Naive thymus-derived CD4-positive, alpha-beta T cell (primary cell): ENCODE measurements around the gene INPP5F. TPM values are rescaled to one million over a fixed set of nuclear protein-coding genes. Genes with fewer than 3 reads are reported as not detected.

ENCODE experiments used
- ATAC-seq: fragments of 150-1000 bp; cut with Tn5 transposase; 2 replicates; pipeline ENCODE4 v1.10.0; 2021; ENCODE audit warnings: mild to moderate bottlenecking, moderate library complexity
- CTCF ChIA-PET: fragments of 350-600 bp; sonication (Branson Sonifier 250); formaldehyde crosslinking; loops from one replicate; lab custom pipeline; 2021; ENCODE audit warnings: antibody characterized with exemption; lab: Charles Lee
- POLR2A ChIA-PET: fragments of 350-600 bp; sonication (Branson Sonifier 250); formaldehyde crosslinking; loops from one replicate; lab custom pipeline; 2021; ENCODE audit warnings: antibody characterized with exemption, inconsistent platforms; lab: Charles Lee
- DNase-seq, 9 donors: peaks; one replicate each; pipeline versions ENCODE4 v3.0.0 to v3.0.0-alpha.2; 2020 to 2022; ENCODE audit warnings: mixed read lengths in 1 of 9
- H3K27ac ChIP-seq: one replicate; pipeline ENCODE4 v1.7.0; 2013; ENCODE audit warnings: mild to moderate bottlenecking, low read depth, low read length, moderate library complexity
- H3K27me3 ChIP-seq, 2 donors: one replicate each; pipeline ENCODE4 v1.7.0; 2013; ENCODE audit warnings: low read length in 2 of 2, mild to moderate bottlenecking in 2 of 2, moderate library complexity in 2 of 2; ENCODE audit not compliant: control insufficient read depth in 2 of 2, insufficient read depth in 2 of 2
- H3K36me3 ChIP-seq, 3 experiments: 1 replicate in 2 of 3; 2 replicates in 1 of 3; pipeline ENCODE4 v1.7.0; 2013; ENCODE audit warnings: low read length in 3 of 3, mild to moderate bottlenecking in 3 of 3, moderate library complexity in 1 of 3; ENCODE audit not compliant: insufficient read depth in 3 of 3, control insufficient read depth in 2 of 3
- H3K4me1 ChIP-seq, 2 donors: one replicate each; pipeline ENCODE4 v1.7.0; 2013; ENCODE audit warnings: low read length in 2 of 2, mild to moderate bottlenecking in 2 of 2, moderate library complexity in 1 of 2; ENCODE audit not compliant: control insufficient read depth in 2 of 2, insufficient read depth in 2 of 2
- H3K4me3 ChIP-seq: 2 replicates; pipeline ENCODE4 v1.7.0; 2013; ENCODE audit warnings: mild to moderate bottlenecking, low read length
- H3K9me3 ChIP-seq, 3 experiments: 1 replicate in 2 of 3; 2 replicates in 1 of 3; pipeline ENCODE4 v1.7.0; 2013; ENCODE audit warnings: low read length in 3 of 3; ENCODE audit not compliant: control insufficient read depth in 2 of 3
- H3K27ac Mint-ChIP-seq, 9 donors: one replicate each; pipeline ENCODE4 v1.8.0; 2020 to 2022; ENCODE audit warnings: mixed read lengths in 9 of 9, mild to moderate bottlenecking in 8 of 9, moderate library complexity in 5 of 9, inconsistent platforms in 2 of 9
- H3K27me3 Mint-ChIP-seq, 5 donors: one replicate each; pipeline ENCODE4 v1.8.0; 2021 to 2022; ENCODE audit warnings: mixed read lengths in 5 of 5, mild to moderate bottlenecking in 1 of 5
- H3K36me3 Mint-ChIP-seq, 5 donors: one replicate each; pipeline ENCODE4 v1.8.0; 2020 to 2022; ENCODE audit warnings: mixed read lengths in 5 of 5, mild to moderate bottlenecking in 3 of 5, inconsistent platforms in 1 of 5
- H3K4me1 Mint-ChIP-seq, 7 donors: one replicate each; pipeline ENCODE4 v1.8.0; 2020 to 2022; ENCODE audit warnings: mixed read lengths in 7 of 7, mild to moderate bottlenecking in 3 of 7, inconsistent platforms in 1 of 7
- H3K4me3 Mint-ChIP-seq, 10 donors: one replicate each; pipeline ENCODE4 v1.8.0; 2020 to 2022; ENCODE audit warnings: mild to moderate bottlenecking in 10 of 10, mixed read lengths in 10 of 10, moderate library complexity in 6 of 10, inconsistent platforms in 2 of 10
- H3K9me3 Mint-ChIP-seq, 11 donors: one replicate each; pipeline ENCODE4 v1.8.0; 2020 to 2022; ENCODE audit warnings: mixed read lengths in 11 of 11, mild to moderate bottlenecking in 4 of 11, inconsistent platforms in 1 of 11, moderate library complexity in 1 of 11
- intact Hi-C, 2 donors: fragments of 100-400 bp; cut with micrococcal nuclease; formaldehyde crosslinking; loops; one replicate each; pipeline ENCODE4 v1.15.1; 2023
- polyA plus RNA-seq, 2 donors: library from polyadenylated mRNA; unstranded; fragments of 300-500 nt; fragmentation: Illumina TruSeq; gene quantifications; one replicate each; pipeline ENCODE4 v1.2.3, GENCODE V29; 2021
- total RNA-seq, 6 experiments: library from RNA in 5 of 6; stranded (reverse) in 5 of 6; gene quantifications; 1 replicate in 5 of 6; 2 replicates in 1 of 6; pipeline ENCODE4 v1.2.3 and lab custom pipeline; 2021 to 2026

INPP5F gene
- total and polyA plus RNA-seq, 7 experiments from 2014 or later = 3.4 to 12.1 (median 9.7) TPM

GRCh38 chr10:119715628-119716505 lies 10.0 kb upstream of the INPP5F start:
- no peaks in the 10 kb centered on the region for H3K4me1 Mint-ChIP-seq
- H3K27ac Mint-ChIP-seq = peak overlapping the region in 1 of 9 donors; percentile 30
- DNase-seq (no peak), ATAC-seq (no peak)
- Histone ChIP-seq H3K27me3 (no peaks in the 10 kb centered on the region), H3K36me3 (no peaks in the 10 kb centered on the region), H3K4me1 (no peaks in the 10 kb centered on the region), H3K4me3 (no peak overlapping the region), H3K9me3 (no peaks in the 10 kb centered on the region), H3K27ac (no peak overlapping the region)
- POLR2A ChIA-PET = interaction anchor here (0.6 to 2.0 kb wide), 3 partner anchors 9 to 201 kb away, joined by 4 to 8 read pairs (median 5); partner anchors contain the start of gene INPP5F
- CTCF ChIA-PET = no interaction called here
- peaks cover 0 to 4% (median 0%) of the 10 kb centered on the region in 5 donors for H3K27me3 Mint-ChIP-seq
- H3K9me3 Mint-ChIP-seq = peaks cover 0 to 16% (median 3%) of the 10 kb centered on the region in 11 donors
- no peak overlapping the region for H3K4me3 Mint-ChIP-seq
- intact Hi-C loops = no loop called here
- H3K36me3 Mint-ChIP-seq = peaks cover 0 to 5% (median 3%) of the 10 kb centered on the region in 5 donors

- ATAC-seq = no peak
- Mint-ChIP-seq H3K9me3 (peaks cover 0 to 7% (median 4%) of the 10 kb centered on the region in 11 donors), H3K4me3 (no peak overlapping the region), H3K27ac (peak overlapping the region in 1 of 9 donors; percentile 1), H3K4me1 (peaks cover 20 to 35% (median 28%) of the 10 kb centered on the region in 7 donors), H3K27me3 (no peaks in the 10 kb centered on the region), H3K36me3 (peaks cover 0 to 5% (median 0%) of the 10 kb centered on the region in 5 donors)
- H3K4me3 ChIP-seq = no peak overlapping the region
- H3K9me3 ChIP-seq = no peaks in the 10 kb centered on the region
- intact Hi-C loops = no loop called here
- H3K4me1 ChIP-seq = peaks cover 11 to 24% of the 10 kb centered on the region in 2 donors
- ChIA-PET CTCF (no interaction called here), POLR2A (no interaction called here)
- H3K27ac ChIP-seq = no peak overlapping the region
- H3K36me3 ChIP-seq = no peaks in the 10 kb centered on the region
- H3K27me3 ChIP-seq = no peaks in the 10 kb centered on the region
- no peak for DNase-seq
These were observed 2.7 kb upstream of the INPP5F start for GRCh38 chr10:119723161-119723560.

- no peak overlapping the region for H3K27ac ChIP-seq
- peak overlapping the region in 4 of 9 donors; percentile 2 to 44 (median 12) for H3K27ac Mint-ChIP-seq
- H3K27me3 ChIP-seq = no peaks in the 10 kb centered on the region
- H3K4me3 ChIP-seq = no peak overlapping the region
- ChIA-PET POLR2A (no interaction called here), CTCF (no interaction called here)
- peaks cover 0 to 5% (median 0%) of the 10 kb centered on the region in 5 donors for H3K36me3 Mint-ChIP-seq
- intact Hi-C loops = no loop called here
- no peaks in the 10 kb centered on the region for H3K36me3 ChIP-seq
- no peaks in the 10 kb centered on the region for H3K27me3 Mint-ChIP-seq
- DNase-seq = no peak
- ATAC-seq = no peak
- H3K4me3 Mint-ChIP-seq = peak overlapping the region in 2 of 10 donors; percentile 7 to 23
- peaks cover 11 to 24% of the 10 kb centered on the region in 2 donors for H3K4me1 ChIP-seq
- peaks cover 22 to 40% (median 32%) of the 10 kb centered on the region in 7 donors for H3K4me1 Mint-ChIP-seq
- no peaks in the 10 kb centered on the region for H3K9me3 ChIP-seq
- H3K9me3 Mint-ChIP-seq = peaks cover 0 to 7% (median 4%) of the 10 kb centered on the region in 11 donors
These were observed 2.2 kb upstream of the INPP5F start for GRCh38 chr10:119723624-119724023.

GRCh38 chr10:119724593-119725516 lies 995 bp upstream of the INPP5F start:
- peaks cover 11 to 24% of the 10 kb centered on the region in 2 donors for H3K4me1 ChIP-seq
- ChIA-PET CTCF (interaction anchor here (0.5 to 2.1 kb wide), 5 partner anchors 9 to 129 kb away, joined by 3 to 13 read pairs (median 3); no protein-coding TSS in a partner anchor), POLR2A (interaction anchor here (0.9 to 2.7 kb wide), 8 partner anchors 10 to 147 kb away, joined by 3 to 16 read pairs (median 8); partner anchors contain the start of genes BAG3 and MCMBP)
- peak overlapping the region; percentile 76 for H3K27ac ChIP-seq
- DNase-seq (peak in 2 of 9 donors; percentile 4 to 7), ATAC-seq (no peak)
- no peaks in the 10 kb centered on the region for H3K36me3 ChIP-seq
- intact Hi-C loops = loop anchor here (1.0 to 5.0 kb wide), 16 partner anchors 20 to 1383 kb away; partner anchors contain the start of genes PRDX3 (in 2 of the 2), SEC23IP (in 2 of the 2), BAG3 (in 1 of the 2) and CACUL1 (in 1 of the 2)
- H3K4me3 Mint-ChIP-seq = peak overlapping the region; percentile 63 to 93 (median 81)
- H3K27ac Mint-ChIP-seq = peak overlapping the region; percentile 19 to 92 (median 56)
- no peaks in the 10 kb centered on the region for H3K9me3 ChIP-seq
- peaks cover 0 to 5% (median 0%) of the 10 kb centered on the region in 5 donors for H3K36me3 Mint-ChIP-seq
- H3K4me3 ChIP-seq = peak overlapping the region; percentile 78
- no peaks in the 10 kb centered on the region for H3K27me3 Mint-ChIP-seq
- H3K27me3 ChIP-seq = no peaks in the 10 kb centered on the region
- H3K4me1 Mint-ChIP-seq = peaks cover 25 to 52% (median 38%) of the 10 kb centered on the region in 7 donors
- H3K9me3 Mint-ChIP-seq = peaks cover 0 to 7% (median 4%) of the 10 kb centered on the region in 11 donors

GRCh38 chr10:119725517-119725827 lies 378 bp upstream of the INPP5F start:
- Mint-ChIP-seq H3K4me1 (peaks cover 25 to 53% (median 38%) of the 10 kb centered on the region in 7 donors), H3K4me3 (peak overlapping the region; percentile 63 to 93 (median 81)), H3K27me3 (no peaks in the 10 kb centered on the region), H3K27ac (peak overlapping the region in 7 of 9 donors; percentile 25 to 92 (median 65)), H3K36me3 (peaks cover 0 to 3% (median 0%) of the 10 kb centered on the region in 5 donors), H3K9me3 (peaks cover 0 to 4% (median 2%) of the 10 kb centered on the region in 11 donors)
- CTCF ChIA-PET = interaction anchor here (0.8 to 2.1 kb wide), 4 partner anchors 11 to 130 kb away, joined by 3 to 13 read pairs (median 6); no protein-coding TSS in a partner anchor
- Histone ChIP-seq H3K27ac (peak overlapping the region; percentile 76), H3K36me3 (no peaks in the 10 kb centered on the region), H3K27me3 (no peaks in the 10 kb centered on the region), H3K4me1 (peaks cover 11 to 24% of the 10 kb centered on the region in 2 donors), H3K4me3 (peak overlapping the region; percentile 78), H3K9me3 (no peaks in the 10 kb centered on the region)
- intact Hi-C loops = loop anchor here (1.0 to 5.0 kb wide), 16 partner anchors 20 to 1383 kb away; partner anchors contain the start of genes PRDX3 (in 2 of the 2), SEC23IP (in 2 of the 2), BAG3 (in 1 of the 2) and CACUL1 (in 1 of the 2)
- POLR2A ChIA-PET = interaction anchor here (0.7 to 2.7 kb wide), 11 partner anchors 9 to 645 kb away, joined by 3 to 16 read pairs (median 4); partner anchors contain the start of genes BAG3, EIF3A and MCMBP
- DNase-seq (no peak), ATAC-seq (no peak)
